ENCODE measurements around the gene FBLN7.

The FBLN7 gene

DNA sequence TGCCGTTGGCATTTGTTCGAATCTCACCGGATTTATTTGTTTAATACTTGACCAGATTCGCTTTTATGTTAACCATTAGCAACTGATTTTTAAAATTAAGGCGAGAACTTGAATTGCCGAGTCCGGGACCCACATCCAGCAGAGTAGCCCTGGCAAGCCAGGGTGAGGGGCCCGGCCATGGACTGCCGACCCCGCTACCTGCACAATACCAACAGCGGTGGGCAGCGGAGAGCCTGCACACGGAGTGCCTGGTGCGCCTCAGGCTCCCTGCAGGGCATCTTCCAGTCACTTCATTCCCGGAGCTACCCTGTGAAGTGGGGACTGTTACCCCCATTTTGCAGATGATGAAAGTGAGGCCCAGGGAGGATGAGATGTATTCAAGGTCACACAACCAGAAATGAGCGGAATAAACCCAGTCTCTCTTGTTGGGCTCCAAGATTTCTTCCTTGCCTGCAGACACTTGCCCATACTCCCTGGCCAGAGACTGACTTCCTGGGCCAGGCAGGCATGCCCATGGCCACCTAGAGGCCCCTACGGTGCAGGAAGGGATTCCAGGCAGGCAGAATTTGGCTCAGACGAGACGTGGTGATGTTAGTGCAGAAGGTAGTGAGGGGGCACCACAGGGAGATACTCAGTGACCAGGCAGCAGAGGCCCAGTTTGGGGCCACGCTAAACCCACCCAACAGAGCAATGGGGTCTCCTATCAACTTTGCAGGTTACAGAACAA is 2.9 kb downstream of the FBLN7 start:
- DNase-seq (ENCODE audit: low read depth in 2 of 2), result no peak

DNA sequence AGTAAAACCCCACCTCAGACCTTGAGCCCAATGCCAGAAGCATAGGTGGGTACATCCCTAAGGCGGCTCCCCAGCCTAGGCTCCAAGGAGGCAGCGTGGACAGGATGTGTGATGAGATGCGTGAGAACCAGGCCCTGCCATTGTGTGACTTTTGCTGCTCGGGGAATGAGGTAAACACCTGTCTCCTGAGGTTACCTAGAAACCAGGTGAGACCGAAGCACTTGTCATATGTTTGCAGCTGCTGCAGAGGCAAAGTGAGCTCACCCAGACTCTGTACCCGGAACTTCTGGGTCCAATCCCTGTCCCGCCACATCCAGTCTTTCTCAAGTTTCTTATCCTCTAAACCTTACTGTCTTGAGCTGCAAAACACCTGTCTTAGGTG is 3.4 kb downstream of the FBLN7 start:
- DNase-seq (ENCODE audit: low read depth in 2 of 2), result no peak

DNA sequence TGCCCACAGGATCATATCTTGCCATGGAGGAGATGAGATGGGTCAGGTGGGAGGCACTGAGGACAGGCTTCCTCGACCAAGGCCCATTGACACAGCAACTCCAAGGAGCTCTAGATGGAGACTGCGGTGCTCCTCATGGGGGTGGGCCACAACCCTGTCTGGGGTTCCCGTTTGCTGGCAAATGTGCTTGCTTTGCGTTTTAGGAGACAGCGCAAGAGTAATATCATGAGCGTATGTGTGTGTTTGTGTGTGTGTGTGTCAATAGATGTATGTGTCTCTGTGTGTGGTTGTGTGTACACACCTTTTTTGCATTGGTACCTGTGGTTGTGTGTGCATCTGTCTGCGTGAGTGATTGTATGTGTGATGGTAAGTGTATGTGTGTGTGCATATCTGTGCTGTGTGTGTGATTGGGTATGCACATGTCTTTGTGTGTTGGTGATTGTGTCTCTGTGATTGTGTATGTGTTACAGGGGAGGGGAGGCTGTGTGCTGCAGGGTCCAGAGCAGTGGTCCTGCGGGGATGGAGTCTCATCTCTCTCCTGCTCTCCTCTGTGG is 4.4 kb downstream of the FBLN7 start:
- DNase-seq (ENCODE audit: low read depth in 2 of 2), result no peak

DNA sequence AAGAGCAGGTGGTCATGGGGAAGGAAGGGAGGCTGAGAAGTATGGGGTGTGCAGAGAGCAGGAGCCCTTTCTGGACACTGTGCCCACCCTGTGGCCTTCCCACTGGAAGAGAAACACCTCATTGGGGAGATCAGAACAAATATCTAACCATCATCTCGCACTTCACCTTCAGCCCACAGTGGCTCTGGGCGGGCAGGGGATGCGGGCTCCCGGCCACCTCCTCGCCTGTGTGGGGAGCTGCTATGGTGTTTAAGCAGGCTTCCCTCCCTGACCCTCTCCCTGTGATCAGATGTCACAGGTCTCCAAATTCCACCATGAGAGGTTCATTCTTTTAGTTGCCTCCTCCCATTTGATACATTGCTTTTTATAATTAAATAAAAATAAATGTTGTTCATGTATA is 5.0 kb downstream of the FBLN7 start:
- no peak for DNase-seq (ENCODE audit: low read depth in 2 of 2)

DNA sequence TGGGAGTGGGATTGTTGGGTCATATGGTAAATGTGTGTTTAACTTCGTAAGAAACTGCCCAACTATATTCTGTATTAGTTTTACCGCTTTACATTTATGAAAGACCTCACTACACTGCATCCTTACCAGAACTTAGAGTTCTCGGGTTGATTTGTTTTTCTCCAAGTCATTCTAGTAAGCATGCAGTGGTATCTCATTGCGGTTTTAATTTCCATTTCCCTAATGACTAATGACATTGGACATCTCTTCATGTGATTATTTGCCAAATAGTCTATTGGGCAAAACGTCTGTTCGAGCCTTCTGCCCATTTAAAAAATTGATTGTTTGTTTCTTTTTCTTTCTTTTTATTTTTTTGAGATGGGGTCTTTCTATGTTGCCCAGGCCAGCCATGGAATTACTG is 6.8 kb downstream of the FBLN7 start:
- no peak for DNase-seq (ENCODE audit: low read depth in 2 of 2)

DNA sequence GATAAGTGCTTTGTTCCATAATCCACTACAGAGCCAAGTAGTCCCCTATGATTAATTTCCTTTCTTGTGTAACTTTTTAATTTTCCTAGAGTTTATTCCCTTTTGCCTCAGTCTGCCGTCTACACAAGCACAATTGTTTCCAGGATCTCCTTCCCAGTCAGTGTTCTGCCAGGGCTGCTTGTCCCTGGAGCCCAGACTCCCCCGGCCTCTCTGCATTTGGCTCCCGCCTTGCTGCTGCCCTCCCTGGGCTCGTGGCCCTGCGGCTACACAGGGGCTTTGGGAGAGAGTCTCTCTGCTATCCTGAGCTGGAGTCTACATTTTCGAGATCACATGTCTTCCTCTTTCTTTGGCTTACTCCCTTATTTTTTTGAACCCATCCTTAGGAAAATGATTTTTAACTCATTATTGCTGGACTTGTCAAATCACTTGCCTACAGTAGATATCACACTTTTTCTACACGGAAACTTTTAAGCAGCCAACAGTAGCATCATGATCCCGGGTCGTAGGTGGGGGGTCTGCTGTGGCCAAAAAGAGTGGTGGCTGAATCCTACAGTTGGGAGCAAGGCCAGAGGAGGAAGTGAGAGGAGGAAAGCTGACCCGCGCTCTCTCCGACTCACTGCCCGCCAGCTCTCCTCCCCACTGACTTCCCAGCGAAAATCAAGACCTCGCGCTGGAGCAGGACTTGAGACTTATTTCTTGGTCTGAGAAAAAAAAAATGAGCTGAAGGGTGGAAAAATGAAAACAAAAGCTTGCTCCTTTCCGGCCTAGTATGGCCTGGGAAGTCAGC is 9.4 kb downstream of the FBLN7 start:
- DNase-seq (ENCODE audit: low read depth in 2 of 2), result no peak

DNA sequence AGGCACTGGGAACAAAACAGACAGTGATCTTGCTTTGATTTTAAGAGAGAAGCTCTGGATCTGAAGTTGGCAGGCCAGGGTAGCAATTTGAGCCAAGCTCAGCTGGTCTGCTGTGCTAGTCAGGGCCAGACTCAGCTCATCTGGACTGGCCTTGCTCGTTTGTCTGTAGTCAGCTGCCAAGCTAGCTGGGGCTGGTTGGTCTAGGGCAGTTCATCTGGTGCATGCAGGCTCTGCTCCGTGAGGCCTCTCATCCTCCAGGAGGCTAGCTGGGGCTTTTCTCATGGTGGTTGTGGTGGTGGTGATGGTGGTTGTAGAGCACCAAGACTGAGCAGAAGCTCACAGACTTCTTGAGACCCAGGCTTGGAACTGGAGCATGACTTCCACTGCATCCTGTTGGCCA is 10.3 kb downstream of the FBLN7 start:
- DNase-seq (ENCODE audit: low read depth in 2 of 2), result no peak

DNA sequence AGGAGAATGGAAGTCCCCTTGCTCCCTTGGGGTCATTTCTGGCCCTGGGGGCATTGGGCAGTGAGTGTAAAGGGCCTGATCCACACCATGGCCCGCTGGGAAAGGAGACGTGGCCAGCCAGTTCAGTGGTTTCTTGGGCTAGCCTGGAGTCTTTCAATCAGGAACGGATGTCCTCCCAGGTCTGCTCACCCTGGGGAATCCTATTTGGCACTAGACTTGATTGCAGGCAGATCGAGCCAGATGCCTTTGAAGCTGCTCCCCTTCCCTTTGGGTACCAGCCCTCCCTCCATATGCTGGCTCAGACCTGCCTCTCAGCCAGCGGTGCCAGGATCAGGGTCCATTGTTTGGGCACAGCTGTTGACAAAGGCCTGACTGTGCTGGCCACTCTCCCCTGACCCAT is 11.0 kb downstream of the FBLN7 start:
- DNase-seq (ENCODE audit: low read depth in 2 of 2), result no peak

DNA sequence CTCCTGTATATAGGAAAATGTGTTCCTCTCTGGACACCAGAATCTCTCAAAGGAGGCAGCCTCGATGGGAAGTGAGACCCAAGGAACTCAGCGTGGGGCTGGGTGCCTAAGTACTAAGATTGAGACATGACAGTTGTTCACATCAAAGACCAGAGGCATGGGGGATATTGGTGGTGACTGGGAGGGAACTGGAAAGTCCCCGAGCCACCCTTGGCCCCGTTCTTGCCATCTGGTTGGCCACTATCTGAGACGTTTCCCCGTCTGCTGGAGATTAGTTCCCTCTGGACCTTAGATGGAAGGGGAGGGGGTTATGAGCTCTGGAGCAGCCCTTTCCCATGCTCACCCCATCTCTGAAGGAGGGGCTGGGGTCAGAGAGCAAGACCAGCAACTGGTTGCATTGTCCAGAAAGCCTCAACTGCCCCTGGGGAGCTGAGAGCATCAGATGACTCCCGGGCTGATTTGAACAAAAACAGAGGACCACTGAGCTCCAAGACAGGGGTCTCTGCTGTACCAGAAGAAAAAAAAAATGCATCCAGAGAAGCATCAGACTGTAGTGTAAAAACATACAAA is 11.8 kb downstream of the FBLN7 start:
- DNase-seq (ENCODE audit: low read depth in 2 of 2), result no peak

DNA sequence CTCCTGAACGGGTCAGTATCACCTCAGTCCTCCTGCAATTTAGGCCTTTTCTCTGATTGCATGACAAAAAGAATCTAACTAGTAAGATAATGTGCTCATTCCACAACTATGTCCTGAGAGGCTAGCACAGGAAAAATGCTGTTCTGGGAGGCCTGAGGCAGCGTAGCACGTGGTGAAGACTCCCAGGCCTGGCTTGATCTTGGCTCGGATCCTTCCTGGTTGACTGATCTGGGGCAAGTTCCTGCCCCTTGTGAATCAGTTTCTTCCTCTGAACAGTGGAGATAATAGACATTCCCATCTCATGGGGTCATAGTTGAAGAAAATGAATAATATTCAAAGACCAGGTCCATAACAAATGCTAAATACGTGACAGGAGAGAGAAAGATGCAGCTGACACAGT is 12.3 kb downstream of the FBLN7 start:
- DNase-seq (ENCODE audit: low read depth in 2 of 2), result no peak

DNA sequence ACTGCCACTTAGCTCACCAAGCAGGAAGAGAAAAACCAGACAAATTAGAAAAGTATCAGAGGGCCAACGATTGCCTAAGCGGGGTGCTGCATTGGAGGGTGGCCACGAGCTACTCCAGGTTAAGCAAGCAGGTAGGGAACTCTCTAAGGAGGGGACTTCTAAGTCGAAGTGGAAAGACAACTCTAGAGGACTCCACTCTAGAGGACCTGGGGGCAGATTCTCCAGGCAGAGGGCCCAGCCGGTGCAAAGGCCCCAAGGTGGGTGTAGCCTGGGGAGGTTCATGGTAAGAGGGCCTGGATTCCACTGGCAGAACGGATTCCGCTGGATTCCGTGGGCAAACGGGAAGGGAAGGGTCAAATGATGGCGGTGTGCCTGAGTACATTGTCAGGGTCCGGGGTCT is 12.7 kb downstream of the FBLN7 start:
- DNase-seq (ENCODE audit: low read depth in 2 of 2), result no peak

DNA sequence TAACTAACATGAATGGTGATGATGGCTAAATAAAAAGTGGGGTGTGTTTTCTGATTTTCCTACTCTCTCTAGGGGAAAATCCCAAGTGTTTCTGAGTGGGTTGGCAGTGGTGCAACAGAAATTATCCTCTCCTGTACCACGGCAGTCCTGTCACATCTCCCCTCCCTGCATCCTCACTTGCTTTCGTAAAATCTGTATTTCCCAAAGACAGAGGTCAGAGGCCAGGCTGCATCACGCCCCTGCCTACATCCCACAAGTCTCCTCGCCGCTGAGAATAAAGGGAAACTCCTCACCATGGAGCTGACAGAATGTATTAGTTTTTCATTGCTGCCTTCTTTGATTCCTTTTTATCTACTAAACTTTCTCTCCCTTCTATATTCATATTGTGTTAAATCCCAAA is 13.1 kb downstream of the FBLN7 start:
- no peak for DNase-seq (ENCODE audit: low read depth in 2 of 2)

DNA sequence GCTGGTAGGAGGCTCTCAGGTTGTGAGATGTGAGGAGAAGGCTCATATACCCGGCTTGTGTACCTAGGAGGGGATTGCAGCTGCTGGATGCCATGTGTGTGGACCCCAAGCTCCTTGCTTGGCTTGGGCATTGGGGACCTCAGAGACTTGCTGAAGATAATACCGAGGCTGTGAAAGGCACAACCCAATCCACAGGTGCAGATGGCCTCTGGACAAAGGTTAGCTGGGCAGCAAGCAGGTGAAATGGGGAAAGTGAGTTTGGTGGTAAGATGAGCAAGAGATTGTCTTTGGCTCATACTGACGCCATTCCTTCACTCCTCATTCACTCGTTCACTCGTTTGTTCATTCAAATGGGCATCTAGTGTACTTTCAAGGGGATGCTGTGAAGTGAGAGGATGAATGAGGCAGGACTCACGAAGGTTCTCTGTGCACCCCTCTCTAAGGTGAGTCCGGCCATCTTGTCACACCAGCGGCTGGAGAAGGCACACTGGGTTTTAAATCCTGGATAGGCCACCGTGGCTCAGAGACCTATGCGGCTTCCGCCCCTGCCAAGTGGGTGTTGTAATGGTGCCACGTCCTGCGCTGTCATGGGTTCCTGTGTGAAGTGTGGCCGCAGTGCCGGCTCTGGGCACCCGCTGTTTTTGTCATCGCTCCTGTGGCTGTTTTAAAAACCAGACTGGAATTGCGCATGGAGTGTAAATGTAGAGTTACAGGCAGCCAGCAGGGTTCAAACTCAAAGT is 13.7 kb downstream of the FBLN7 start:
- DNase-seq (ENCODE audit: low read depth in 2 of 2), result no peak

DNA sequence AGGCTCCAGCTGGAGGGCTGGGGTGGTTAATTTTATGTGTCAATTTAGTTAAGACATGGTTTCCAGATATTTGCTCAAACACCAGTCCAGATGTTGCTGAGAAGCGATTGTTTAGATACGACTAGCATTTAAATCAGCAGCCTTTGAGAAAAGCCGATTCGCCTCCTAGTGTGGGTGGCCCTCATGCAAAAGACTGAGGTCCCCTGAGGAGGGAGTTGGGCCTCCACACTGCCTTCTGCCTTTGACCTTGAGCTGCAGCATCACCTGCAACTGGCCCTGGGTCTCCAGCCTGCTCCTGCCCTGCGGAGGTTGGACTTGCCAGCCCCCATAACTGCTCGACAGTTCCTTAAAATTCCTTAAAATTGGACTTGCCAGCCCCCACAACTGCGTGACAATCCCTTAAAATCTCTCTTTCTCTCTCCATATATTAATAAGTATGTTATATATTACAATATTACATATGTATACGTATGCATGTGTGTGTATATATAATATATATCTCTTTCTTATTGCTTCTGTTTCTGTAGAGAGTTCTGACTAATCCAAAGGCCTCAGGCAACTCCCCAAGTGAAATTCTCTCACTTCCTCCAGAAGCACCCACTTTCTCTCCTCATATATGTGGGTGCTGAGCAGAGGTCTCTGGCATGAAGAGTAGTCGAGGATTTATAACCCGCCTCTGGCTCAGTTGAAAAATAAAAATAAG is 14.4 kb downstream of the FBLN7 start:
- DNase-seq (ENCODE audit: low read depth in 2 of 2), result no peak

DNA sequence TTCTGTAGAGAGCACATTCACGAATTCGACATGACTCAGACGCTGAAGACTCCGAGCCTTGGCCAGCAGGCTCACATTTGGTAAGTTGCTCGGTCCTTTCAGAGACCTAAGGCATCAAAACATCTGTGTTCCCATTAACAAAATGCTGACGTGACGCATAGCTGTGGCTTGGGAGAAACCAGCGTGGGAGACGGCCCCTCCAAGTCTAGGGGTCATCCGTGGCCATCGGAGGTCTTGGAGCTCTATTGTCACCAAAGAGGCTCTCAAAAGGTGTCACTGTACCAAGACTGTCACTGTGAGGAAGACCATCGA is 14.9 kb downstream of the FBLN7 start:
- no peak for DNase-seq (ENCODE audit: low read depth in 2 of 2)

DNA sequence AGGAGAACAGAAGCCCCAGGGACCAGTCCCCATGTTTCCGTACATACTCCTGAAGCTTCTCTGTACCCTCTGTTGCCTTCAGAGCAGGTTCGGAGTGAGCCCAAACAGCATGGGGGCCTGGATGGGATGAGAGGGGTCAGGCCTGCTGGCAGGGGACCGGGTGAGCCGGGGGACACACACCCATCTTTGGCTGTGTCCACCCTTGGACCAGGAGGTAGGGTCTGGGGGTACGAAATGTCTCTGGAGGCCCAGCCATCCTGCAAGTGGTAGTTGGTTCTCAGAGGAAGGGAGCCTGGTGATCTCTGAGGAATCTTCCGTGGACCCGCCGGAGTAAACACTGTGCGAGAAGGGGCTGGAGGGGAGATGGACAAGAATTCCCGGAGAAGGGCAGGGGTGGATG is 15.3 kb downstream of the FBLN7 start:
- no peak for DNase-seq (ENCODE audit: low read depth in 2 of 2)

DNA sequence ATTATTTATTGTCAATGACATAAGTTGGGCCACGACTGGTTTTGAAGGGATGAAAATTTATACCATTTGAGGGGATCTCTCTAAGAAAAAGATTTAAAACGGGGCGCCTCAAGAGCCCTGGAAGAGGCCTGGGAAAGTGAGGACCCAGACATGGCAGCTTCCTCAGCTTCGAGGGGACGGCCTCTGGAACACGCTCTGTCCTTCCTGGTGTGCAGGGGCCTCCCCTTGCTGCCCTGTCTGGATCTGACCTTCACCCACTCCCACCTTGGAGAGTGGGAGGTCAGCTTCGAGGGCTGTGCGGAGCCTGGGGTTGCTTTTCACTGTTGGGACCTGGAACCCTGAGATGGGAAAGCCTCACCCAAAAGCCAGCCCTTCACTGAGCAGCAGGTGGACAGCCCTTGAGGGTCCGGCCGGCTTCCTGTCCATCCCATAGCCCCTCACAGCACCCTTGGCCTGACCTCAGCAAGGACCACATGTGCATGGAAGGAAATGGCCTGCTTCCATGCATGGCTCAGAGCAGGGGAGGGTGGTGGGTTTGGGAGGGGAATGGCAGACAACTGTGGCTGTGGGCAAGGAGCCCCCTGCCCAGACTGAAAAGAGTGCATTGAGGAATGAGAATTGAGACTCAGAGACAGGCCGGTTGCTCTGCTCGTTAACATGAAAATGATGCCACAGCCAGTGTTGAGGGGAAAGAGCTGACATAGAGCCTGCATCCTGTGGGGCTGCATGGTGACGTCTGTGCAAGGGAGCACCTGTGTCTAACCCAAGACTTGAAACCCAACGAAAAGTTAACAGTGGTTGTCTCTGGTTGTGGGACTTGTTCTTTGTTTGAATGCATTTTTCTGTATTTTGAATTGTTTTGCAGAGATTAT is 16.3 kb downstream of the FBLN7 start:
- DNase-seq (ENCODE audit: low read depth in 2 of 2), result no peak

DNA sequence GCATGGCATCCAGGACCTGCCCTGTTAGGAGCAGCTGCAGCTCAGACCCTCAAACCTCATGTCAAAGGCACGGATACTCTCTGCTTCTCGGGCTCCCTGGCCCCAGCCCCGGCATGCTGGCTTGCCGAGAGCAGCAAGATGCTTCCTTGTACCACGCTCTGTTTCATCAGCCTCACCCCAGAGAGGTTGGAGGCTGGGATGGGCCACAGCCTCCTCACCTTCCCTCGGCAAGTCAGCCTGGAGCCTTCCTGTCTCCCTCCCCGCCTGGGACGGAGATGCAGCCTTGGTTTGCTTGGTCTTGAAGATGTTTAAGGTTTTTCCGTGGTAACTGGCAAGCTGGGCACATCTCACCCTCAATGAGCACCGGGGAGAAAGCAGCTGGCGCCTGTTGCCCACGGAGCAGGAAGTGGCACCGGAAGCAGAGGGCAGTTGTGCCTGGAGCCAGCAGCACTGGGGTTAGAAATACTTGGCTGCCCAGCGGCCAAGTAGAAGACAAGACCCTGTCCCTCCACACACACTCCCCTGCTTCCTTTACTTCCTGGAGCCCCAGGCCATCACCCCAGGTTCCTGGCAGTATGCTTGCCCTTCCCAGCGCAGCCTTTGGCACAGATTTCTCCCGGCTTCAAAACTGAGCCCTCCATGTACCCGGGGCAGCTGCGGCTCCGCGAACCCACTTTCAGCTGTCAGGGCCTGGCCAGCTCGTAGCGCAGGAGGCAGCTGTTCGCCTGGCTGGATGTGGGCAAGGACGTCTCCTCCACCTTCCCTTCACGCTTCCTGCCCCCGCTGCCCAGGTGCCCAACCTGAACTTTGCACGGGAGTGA is 17.4 kb downstream of the FBLN7 start:
- DNase-seq (ENCODE audit: low read depth in 2 of 2), result no peak

DNA sequence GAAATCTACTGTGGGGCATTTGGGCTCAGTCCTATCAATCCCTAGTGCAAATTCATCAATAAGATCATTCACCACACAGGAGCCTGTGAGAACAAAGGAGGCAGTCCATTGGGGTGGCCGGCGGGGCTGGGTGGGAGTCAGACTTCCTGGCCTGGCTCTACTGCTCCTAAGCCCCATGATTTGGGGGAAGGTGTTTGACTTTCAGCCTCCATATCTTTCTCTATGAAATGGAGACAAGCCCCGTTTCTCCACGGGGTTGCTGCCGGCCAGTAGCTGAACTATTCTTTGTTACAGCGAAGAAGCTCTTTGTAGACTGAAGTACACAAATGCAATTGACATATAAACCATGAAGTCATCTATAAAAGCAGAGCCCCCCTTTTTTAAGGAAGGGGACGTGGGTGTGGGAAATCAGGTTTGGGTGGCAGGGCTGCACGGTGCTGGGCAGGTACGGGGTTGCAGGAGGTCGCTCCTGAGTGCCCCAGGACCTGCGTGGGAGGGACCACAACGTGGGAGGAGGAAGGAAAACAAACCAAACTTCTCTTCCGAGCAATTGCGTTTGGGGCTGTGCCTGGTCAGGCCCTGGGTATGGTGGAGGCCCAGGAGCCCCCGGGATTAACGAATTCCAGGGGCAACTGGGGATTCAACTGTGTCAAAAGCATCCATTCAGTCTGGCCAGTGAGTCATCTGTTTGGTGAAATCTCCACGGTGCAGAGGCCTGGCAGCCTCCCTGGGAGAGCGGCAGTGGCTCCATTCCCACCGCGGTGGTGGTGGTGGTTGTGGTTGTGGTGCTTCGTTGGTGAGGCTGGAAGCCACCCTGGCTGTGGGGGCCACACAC is 18.2 kb downstream of the FBLN7 start:
- DNase-seq (ENCODE audit: low read depth in 2 of 2), result no peak

Data from stimulated activated CD8-positive, alpha-beta memory T cell treated with anti-CD3 and anti-CD28 coated beads, Interleukin-7, amount 100 ng/mL, for 1 hour (primary cell).